ENCODE measurements around the gene CHMP4B. TPM values are rescaled to one million over a fixed set of nuclear protein-coding genes. Genes with fewer than 3 reads are reported as not detected.

Gene CHMP4B
- total RNA-seq, 1 experiment from 2014 or later: 72.5 TPM

DNA sequence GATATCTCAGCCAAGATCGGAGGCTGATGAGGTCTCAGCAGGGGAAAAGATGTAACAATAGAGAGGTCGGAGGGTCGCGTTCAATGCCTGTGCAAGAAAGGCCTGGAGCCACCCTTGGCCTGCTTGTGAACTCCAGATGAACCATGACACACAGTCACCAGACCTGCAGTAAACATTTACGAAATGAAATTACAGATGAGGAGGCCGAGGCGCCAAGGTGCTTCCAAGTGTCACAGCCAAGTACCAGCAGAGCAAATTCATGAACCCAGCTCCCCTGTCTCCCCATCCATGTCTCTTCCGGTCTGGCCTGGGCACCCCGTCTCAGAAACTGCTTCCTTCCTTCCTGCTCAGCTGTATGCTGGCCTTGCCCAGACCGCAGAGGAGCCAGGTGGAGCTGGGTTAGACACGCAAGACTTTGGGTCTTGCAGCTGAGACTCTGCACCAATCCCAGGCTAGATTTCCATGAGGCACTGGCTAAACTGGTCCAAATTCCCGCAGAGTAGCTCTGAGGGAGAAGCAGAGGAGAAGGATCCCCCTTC lies 48.1 kb downstream of the CHMP4B start:
- H3K27ac Mint-ChIP-seq: peak overlapping the region; percentile 71
- H3K36me3 Mint-ChIP-seq: peaks cover 9% of the 10 kb centered on the region
- TF ChIP-seq, protein P1, sequence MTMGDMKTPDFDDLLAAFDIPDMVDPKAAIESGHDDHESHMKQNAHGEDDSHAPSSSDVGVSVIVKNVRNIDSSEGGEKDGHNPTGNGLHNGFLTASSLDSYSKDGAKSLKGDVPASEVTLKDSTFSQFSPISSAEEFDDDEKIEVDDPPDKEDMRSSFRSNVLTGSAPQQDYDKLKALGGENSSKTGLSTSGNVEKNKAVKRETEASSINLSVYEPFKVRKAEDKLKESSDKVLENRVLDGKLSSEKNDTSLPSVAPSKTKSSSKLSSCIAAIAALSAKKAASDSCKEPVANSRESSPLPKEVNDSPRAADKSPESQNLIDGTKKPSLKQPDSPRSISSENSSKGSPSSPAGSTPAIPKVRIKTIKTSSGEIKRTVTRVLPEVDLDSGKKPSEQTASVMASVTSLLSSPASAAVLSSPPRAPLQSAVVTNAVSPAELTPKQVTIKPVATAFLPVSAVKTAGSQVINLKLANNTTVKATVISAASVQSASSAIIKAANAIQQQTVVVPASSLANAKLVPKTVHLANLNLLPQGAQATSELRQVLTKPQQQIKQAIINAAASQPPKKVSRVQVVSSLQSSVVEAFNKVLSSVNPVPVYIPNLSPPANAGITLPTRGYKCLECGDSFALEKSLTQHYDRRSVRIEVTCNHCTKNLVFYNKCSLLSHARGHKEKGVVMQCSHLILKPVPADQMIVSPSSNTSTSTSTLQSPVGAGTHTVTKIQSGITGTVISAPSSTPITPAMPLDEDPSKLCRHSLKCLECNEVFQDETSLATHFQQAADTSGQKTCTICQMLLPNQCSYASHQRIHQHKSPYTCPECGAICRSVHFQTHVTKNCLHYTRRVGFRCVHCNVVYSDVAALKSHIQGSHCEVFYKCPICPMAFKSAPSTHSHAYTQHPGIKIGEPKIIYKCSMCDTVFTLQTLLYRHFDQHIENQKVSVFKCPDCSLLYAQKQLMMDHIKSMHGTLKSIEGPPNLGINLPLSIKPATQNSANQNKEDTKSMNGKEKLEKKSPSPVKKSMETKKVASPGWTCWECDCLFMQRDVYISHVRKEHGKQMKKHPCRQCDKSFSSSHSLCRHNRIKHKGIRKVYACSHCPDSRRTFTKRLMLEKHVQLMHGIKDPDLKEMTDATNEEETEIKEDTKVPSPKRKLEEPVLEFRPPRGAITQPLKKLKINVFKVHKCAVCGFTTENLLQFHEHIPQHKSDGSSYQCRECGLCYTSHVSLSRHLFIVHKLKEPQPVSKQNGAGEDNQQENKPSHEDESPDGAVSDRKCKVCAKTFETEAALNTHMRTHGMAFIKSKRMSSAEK (CRISPR knock-in tag; IDR thresholded peaks at IDR 0.05; ENCODE audit: borderline replicate concordance): no peak
- TF ChIP-seq CREB1 (CRISPR knock-in tag; IDR thresholded peaks at IDR 0.05) (no peak), FOXK1 (CRISPR knock-in tag; IDR thresholded peaks at IDR 0.05) (no peak), ZNF423 (CRISPR knock-in tag; IDR thresholded peaks at IDR 0.05) (no peak)
- H3K9me3 Mint-ChIP-seq: no peaks in the 10 kb centered on the region
- no peak for DNase-seq (ENCODE audit: low spot score)
- H3K4me3 Mint-ChIP-seq: no peak overlapping the region
- POLR2A ChIA-PET: interaction anchor here (0.5 kb wide), 1 partner anchor 198 kb away, joined by 4 read pairs; no protein-coding TSS in a partner anchor
- peaks cover 12% of the 10 kb centered on the region for H3K4me1 Mint-ChIP-seq
- no peak for ATAC-seq
- H3K27me3 Mint-ChIP-seq (ENCODE audit: low read depth): no peaks in the 10 kb centered on the region
- CTCF ChIA-PET: interaction anchor here (1.3 kb wide), 2 partner anchors 22 to 57 kb away, joined by 3 to 4 read pairs; no protein-coding TSS in a partner anchor

DNA sequence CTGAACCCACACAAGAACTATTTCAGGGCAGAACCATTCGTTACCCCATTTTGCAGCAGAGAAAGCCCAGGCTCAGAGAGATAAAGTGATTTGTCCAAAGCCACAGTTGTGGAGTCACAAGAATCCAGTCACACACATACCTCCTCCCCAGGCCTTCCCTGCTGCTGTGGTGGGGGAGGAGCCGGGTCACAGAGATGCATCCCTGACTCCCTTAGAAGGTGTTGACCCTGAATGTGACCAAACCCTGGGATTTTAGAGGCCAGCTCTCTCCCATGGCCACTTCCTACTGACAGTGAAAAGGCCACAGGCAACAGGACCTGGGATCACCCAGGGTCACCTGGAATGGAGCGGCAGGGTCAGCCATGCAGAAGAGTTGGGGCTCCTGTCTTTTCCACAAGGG lies 48.6 kb downstream of the CHMP4B start:
- no peaks in the 10 kb centered on the region for H3K9me3 Mint-ChIP-seq
- no peak overlapping the region for H3K4me3 Mint-ChIP-seq
- CTCF ChIA-PET: interaction anchor here (1.3 kb wide), 1 partner anchor 23 kb away, joined by 3 read pairs; no protein-coding TSS in a partner anchor
- H3K27ac Mint-ChIP-seq: peak overlapping the region; percentile 71
- H3K4me1 Mint-ChIP-seq: peaks cover 12% of the 10 kb centered on the region
- POLR2A ChIA-PET: no interaction called here
- no peak for DNase-seq (ENCODE audit: low spot score)
- peaks cover 5% of the 10 kb centered on the region; the same call in 1 of the 2 replicates for H3K36me3 Mint-ChIP-seq
- ATAC-seq: no peak
- no peaks in the 10 kb centered on the region for H3K27me3 Mint-ChIP-seq (ENCODE audit: low read depth)
- no peak for TF ChIP-seq ETV6 (CRISPR knock-in tag; IDR thresholded peaks at IDR 0.05)
- TF ChIP-seq RORB (CRISPR knock-in tag; IDR thresholded peaks at IDR 0.05): no peak
- no peak for TF ChIP-seq NFE2L1 (CRISPR knock-in tag; IDR thresholded peaks at IDR 0.05)
- no peak for TF ChIP-seq KAT7 (CRISPR knock-in tag; IDR thresholded peaks at IDR 0.05; ENCODE audit: borderline replicate concordance)
- no peak for TF ChIP-seq ZNF121 (CRISPR knock-in tag; IDR thresholded peaks at IDR 0.05)
- no peak for TF ChIP-seq NR3C1 (CRISPR knock-in tag; conservative IDR thresholded peaks at IDR 0.05; ENCODE audit: low read depth)
- TF ChIP-seq, protein P2, sequence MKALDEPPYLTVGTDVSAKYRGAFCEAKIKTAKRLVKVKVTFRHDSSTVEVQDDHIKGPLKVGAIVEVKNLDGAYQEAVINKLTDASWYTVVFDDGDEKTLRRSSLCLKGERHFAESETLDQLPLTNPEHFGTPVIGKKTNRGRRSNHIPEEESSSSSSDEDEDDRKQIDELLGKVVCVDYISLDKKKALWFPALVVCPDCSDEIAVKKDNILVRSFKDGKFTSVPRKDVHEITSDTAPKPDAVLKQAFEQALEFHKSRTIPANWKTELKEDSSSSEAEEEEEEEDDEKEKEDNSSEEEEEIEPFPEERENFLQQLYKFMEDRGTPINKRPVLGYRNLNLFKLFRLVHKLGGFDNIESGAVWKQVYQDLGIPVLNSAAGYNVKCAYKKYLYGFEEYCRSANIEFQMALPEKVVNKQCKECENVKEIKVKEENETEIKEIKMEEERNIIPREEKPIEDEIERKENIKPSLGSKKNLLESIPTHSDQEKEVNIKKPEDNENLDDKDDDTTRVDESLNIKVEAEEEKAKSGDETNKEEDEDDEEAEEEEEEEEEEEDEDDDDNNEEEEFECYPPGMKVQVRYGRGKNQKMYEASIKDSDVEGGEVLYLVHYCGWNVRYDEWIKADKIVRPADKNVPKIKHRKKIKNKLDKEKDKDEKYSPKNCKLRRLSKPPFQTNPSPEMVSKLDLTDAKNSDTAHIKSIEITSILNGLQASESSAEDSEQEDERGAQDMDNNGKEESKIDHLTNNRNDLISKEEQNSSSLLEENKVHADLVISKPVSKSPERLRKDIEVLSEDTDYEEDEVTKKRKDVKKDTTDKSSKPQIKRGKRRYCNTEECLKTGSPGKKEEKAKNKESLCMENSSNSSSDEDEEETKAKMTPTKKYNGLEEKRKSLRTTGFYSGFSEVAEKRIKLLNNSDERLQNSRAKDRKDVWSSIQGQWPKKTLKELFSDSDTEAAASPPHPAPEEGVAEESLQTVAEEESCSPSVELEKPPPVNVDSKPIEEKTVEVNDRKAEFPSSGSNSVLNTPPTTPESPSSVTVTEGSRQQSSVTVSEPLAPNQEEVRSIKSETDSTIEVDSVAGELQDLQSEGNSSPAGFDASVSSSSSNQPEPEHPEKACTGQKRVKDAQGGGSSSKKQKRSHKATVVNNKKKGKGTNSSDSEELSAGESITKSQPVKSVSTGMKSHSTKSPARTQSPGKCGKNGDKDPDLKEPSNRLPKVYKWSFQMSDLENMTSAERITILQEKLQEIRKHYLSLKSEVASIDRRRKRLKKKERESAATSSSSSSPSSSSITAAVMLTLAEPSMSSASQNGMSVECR (CRISPR knock-in tag; IDR thresholded peaks at IDR 0.05; ENCODE audit: borderline replicate concordance): no peak
- TF ChIP-seq SMAD3 (CRISPR knock-in tag; IDR thresholded peaks at IDR 0.05; ENCODE audit: borderline replicate concordance): no peak
- TF ChIP-seq FOXK1 (CRISPR knock-in tag; IDR thresholded peaks at IDR 0.05): no peak
- TF ChIP-seq, protein P3, sequence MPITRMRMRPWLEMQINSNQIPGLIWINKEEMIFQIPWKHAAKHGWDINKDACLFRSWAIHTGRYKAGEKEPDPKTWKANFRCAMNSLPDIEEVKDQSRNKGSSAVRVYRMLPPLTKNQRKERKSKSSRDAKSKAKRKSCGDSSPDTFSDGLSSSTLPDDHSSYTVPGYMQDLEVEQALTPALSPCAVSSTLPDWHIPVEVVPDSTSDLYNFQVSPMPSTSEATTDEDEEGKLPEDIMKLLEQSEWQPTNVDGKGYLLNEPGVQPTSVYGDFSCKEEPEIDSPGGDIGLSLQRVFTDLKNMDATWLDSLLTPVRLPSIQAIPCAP (CRISPR knock-in tag; IDR thresholded peaks at IDR 0.05): no peak
- TF ChIP-seq, protein P4, sequence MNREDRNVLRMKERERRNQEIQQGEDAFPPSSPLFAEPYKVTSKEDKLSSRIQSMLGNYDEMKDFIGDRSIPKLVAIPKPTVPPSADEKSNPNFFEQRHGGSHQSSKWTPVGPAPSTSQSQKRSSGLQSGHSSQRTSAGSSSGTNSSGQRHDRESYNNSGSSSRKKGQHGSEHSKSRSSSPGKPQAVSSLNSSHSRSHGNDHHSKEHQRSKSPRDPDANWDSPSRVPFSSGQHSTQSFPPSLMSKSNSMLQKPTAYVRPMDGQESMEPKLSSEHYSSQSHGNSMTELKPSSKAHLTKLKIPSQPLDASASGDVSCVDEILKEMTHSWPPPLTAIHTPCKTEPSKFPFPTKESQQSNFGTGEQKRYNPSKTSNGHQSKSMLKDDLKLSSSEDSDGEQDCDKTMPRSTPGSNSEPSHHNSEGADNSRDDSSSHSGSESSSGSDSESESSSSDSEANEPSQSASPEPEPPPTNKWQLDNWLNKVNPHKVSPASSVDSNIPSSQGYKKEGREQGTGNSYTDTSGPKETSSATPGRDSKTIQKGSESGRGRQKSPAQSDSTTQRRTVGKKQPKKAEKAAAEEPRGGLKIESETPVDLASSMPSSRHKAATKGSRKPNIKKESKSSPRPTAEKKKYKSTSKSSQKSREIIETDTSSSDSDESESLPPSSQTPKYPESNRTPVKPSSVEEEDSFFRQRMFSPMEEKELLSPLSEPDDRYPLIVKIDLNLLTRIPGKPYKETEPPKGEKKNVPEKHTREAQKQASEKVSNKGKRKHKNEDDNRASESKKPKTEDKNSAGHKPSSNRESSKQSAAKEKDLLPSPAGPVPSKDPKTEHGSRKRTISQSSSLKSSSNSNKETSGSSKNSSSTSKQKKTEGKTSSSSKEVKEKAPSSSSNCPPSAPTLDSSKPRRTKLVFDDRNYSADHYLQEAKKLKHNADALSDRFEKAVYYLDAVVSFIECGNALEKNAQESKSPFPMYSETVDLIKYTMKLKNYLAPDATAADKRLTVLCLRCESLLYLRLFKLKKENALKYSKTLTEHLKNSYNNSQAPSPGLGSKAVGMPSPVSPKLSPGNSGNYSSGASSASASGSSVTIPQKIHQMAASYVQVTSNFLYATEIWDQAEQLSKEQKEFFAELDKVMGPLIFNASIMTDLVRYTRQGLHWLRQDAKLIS (CRISPR knock-in tag; IDR thresholded peaks at IDR 0.05; ENCODE audit: borderline replicate concordance): no peak
- TF ChIP-seq NFYB (CRISPR knock-in tag; conservative IDR thresholded peaks at IDR 0.05; ENCODE audit: low read depth): no peak
- no peak for TF ChIP-seq GTF2I (CRISPR knock-in tag; conservative IDR thresholded peaks at IDR 0.05)
- TF ChIP-seq, protein P5, sequence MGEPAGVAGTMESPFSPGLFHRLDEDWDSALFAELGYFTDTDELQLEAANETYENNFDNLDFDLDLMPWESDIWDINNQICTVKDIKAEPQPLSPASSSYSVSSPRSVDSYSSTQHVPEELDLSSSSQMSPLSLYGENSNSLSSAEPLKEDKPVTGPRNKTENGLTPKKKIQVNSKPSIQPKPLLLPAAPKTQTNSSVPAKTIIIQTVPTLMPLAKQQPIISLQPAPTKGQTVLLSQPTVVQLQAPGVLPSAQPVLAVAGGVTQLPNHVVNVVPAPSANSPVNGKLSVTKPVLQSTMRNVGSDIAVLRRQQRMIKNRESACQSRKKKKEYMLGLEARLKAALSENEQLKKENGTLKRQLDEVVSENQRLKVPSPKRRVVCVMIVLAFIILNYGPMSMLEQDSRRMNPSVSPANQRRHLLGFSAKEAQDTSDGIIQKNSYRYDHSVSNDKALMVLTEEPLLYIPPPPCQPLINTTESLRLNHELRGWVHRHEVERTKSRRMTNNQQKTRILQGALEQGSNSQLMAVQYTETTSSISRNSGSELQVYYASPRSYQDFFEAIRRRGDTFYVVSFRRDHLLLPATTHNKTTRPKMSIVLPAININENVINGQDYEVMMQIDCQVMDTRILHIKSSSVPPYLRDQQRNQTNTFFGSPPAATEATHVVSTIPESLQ (CRISPR knock-in tag; IDR thresholded peaks at IDR 0.05): no peak
- no peak for TF ChIP-seq JAZF1 (CRISPR knock-in tag; IDR thresholded peaks at IDR 0.05)
